Measurements from ENCODE around the gene AIFM2.

DNA sequence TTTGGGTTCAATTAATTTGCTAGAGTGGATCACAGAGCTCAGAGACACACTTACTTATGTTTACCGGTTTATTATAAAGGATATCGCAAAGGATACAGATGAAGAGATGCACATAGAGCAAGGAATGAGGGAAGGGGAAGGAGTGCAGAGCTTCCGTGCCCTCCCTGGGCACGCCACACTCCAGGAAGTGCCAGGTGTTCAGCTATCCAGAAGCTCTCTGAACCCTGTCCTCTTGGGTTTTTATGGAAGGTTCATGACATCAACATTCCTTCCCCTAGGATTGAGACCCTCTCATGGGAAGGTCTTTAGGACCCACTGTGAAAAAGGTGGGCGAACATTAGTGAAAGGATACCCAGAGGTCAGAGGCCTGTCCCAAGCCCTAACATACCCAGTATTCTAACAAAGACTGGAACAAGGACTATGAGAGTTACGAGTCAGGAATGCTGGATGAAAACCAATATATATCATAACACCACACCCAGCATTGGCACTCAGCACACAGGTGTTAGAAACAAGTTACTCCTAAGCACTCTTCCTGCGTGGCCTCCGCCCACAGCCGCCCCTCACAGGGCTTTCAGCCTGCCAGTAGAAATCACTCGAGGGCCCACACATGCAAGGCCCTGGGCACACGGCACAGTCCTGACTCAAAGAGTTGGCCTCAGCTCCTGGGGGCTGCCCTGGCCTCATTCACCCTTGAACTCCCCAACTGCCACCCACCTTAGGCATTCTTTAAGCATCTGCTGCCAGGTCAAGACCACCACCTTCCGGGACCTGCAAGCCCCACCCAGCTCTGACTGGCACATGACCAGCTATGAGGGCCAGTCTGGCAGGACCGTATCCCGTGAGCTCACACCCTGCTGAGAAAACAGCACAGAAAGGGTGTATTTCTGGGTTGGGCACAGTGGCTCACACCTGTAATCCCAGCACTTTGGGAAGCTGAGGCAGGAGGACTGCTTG lies 5.6 kb upstream of the AIFM2 start:
- TF ChIP-seq, protein P1, sequence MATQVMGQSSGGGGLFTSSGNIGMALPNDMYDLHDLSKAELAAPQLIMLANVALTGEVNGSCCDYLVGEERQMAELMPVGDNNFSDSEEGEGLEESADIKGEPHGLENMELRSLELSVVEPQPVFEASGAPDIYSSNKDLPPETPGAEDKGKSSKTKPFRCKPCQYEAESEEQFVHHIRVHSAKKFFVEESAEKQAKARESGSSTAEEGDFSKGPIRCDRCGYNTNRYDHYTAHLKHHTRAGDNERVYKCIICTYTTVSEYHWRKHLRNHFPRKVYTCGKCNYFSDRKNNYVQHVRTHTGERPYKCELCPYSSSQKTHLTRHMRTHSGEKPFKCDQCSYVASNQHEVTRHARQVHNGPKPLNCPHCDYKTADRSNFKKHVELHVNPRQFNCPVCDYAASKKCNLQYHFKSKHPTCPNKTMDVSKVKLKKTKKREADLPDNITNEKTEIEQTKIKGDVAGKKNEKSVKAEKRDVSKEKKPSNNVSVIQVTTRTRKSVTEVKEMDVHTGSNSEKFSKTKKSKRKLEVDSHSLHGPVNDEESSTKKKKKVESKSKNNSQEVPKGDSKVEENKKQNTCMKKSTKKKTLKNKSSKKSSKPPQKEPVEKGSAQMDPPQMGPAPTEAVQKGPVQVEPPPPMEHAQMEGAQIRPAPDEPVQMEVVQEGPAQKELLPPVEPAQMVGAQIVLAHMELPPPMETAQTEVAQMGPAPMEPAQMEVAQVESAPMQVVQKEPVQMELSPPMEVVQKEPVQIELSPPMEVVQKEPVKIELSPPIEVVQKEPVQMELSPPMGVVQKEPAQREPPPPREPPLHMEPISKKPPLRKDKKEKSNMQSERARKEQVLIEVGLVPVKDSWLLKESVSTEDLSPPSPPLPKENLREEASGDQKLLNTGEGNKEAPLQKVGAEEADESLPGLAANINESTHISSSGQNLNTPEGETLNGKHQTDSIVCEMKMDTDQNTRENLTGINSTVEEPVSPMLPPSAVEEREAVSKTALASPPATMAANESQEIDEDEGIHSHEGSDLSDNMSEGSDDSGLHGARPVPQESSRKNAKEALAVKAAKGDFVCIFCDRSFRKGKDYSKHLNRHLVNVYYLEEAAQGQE (IDR thresholded peaks at IDR 0.05) = no peak
- TF ChIP-seq RAD21 (IDR thresholded peaks at IDR 0.05) (no peak), EGR1 (IDR thresholded peaks at IDR 0.05; ENCODE audit: low read depth in 2 of 2) (no peak), SP1 (IDR thresholded peaks at IDR 0.05) (no peak)
- TF ChIP-seq, protein P2, sequence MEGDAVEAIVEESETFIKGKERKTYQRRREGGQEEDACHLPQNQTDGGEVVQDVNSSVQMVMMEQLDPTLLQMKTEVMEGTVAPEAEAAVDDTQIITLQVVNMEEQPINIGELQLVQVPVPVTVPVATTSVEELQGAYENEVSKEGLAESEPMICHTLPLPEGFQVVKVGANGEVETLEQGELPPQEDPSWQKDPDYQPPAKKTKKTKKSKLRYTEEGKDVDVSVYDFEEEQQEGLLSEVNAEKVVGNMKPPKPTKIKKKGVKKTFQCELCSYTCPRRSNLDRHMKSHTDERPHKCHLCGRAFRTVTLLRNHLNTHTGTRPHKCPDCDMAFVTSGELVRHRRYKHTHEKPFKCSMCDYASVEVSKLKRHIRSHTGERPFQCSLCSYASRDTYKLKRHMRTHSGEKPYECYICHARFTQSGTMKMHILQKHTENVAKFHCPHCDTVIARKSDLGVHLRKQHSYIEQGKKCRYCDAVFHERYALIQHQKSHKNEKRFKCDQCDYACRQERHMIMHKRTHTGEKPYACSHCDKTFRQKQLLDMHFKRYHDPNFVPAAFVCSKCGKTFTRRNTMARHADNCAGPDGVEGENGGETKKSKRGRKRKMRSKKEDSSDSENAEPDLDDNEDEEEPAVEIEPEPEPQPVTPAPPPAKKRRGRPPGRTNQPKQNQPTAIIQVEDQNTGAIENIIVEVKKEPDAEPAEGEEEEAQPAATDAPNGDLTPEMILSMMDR (IDR thresholded peaks at IDR 0.05; ENCODE audit: low read depth, low read length, missing input control) = no peak
- TF ChIP-seq, protein P3, sequence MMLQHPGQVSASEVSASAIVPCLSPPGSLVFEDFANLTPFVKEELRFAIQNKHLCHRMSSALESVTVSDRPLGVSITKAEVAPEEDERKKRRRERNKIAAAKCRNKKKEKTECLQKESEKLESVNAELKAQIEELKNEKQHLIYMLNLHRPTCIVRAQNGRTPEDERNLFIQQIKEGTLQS (IDR thresholded peaks at IDR 0.05) = no peak

All from liver (tissue), 3 donors.